Naive B cell (primary cell): Measurements from ENCODE around the gene JUNB. TPM values are rescaled to one million over a fixed set of nuclear protein-coding genes. Genes with fewer than 3 reads are reported as not detected.

ENCODE experiments used
- ATAC-seq, 2 donors: fragments of 150-1000 bp; cut with Tn5 transposase; 2 replicates each; pipeline ENCODE4 v1.10.0; 2021; ENCODE audit warnings: low read depth in 2 of 2, mild to moderate bottlenecking in 2 of 2, moderate library complexity in 2 of 2
- DNase-seq: peaks from one replicate; pipeline ENCODE4 v3.0.0; 2022
- H3K27ac Mint-ChIP-seq, 6 donors: one replicate each; pipeline ENCODE4 v1.8.0; 2020 to 2022; ENCODE audit warnings: mild to moderate bottlenecking in 6 of 6, mixed read lengths in 6 of 6, moderate library complexity in 5 of 6, inconsistent platforms in 2 of 6
- H3K27me3 Mint-ChIP-seq, 3 donors: one replicate each; pipeline ENCODE4 v1.8.0; 2021 to 2022; ENCODE audit warnings: mixed read lengths in 3 of 3, mild to moderate bottlenecking in 1 of 3
- H3K36me3 Mint-ChIP-seq, 2 donors: one replicate each; pipeline ENCODE4 v1.8.0; 2020 to 2022; ENCODE audit warnings: mixed read lengths in 2 of 2, inconsistent platforms in 1 of 2, mild to moderate bottlenecking in 1 of 2
- H3K4me1 Mint-ChIP-seq, 3 donors: one replicate each; pipeline ENCODE4 v1.8.0; 2020 to 2022; ENCODE audit warnings: mixed read lengths in 3 of 3, inconsistent platforms in 1 of 3, mild to moderate bottlenecking in 1 of 3, moderate library complexity in 1 of 3
- H3K4me3 Mint-ChIP-seq, 8 donors: one replicate each; pipeline ENCODE4 v1.8.0; 2020 to 2022; ENCODE audit warnings: mild to moderate bottlenecking in 8 of 8, mixed read lengths in 8 of 8, moderate library complexity in 8 of 8, inconsistent platforms in 2 of 8
- H3K9me3 Mint-ChIP-seq, 7 donors: one replicate each; pipeline ENCODE4 v1.8.0; 2020 to 2022; ENCODE audit warnings: mixed read lengths in 7 of 7, mild to moderate bottlenecking in 5 of 7, inconsistent platforms in 2 of 7, moderate library complexity in 1 of 7
- polyA plus RNA-seq, 6 donors: library from polyadenylated mRNA; unstranded; fragments of 300-500 nt; fragmentation: Illumina TruSeq; gene quantifications; one replicate each; pipeline ENCODE4 v1.2.3, GENCODE V29; 2021; ENCODE audit warnings: low read depth in 6 of 6

The JUNB gene
- polyA plus RNA-seq, 6 donors from 2014 or later, result 777 to 2,686 (median 1,649) TPM

DNA sequence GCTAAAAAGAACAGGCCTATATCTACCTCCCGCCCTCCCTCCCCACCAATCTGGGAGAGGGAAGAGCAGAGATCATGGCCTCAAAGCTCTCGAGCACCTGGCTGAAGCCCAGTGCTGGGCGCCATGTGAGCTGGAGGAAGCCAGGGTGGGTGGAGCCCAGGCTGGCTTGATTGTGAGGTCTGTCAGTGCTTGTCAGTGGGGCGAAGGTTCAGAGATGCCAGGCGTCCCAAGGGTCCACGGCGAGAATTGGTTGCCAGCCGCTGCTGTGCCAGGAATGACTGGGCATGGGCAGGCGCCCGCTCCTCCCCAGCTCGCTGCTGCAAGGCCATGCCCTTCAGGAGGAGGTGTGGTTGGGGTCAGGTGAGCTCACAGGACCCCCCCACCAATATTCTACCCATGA lies 28.2 kb upstream of the JUNB start:
- H3K27me3 Mint-ChIP-seq, result no peaks in the 10 kb centered on the region
- H3K4me1 Mint-ChIP-seq, result peaks cover 7 to 17% (median 12%) of the 10 kb centered on the region in 3 donors
- no peaks in the 10 kb centered on the region for H3K36me3 Mint-ChIP-seq
- DNase-seq, result no peak
- no peak overlapping the region for H3K27ac Mint-ChIP-seq
- H3K4me3 Mint-ChIP-seq, result no peak overlapping the region
- ATAC-seq, result no peak
- H3K9me3 Mint-ChIP-seq, result peaks cover 0 to 1% (median 0%) of the 10 kb centered on the region in 7 donors

GRCh38 chr19:12764698-12765097 lies 26.6 kb upstream of the JUNB start:
- Mint-ChIP-seq H3K9me3 (peaks cover 0 to 1% (median 0%) of the 10 kb centered on the region in 7 donors), H3K4me1 (peaks cover 3 to 17% (median 9%) of the 10 kb centered on the region in 3 donors), H3K27ac (peak overlapping the region in 1 of 6 donors; percentile 66), H3K4me3 (no peak overlapping the region), H3K36me3 (no peaks in the 10 kb centered on the region), H3K27me3 (no peaks in the 10 kb centered on the region)
- ATAC-seq, result no peak
- no peak for DNase-seq

DNA sequence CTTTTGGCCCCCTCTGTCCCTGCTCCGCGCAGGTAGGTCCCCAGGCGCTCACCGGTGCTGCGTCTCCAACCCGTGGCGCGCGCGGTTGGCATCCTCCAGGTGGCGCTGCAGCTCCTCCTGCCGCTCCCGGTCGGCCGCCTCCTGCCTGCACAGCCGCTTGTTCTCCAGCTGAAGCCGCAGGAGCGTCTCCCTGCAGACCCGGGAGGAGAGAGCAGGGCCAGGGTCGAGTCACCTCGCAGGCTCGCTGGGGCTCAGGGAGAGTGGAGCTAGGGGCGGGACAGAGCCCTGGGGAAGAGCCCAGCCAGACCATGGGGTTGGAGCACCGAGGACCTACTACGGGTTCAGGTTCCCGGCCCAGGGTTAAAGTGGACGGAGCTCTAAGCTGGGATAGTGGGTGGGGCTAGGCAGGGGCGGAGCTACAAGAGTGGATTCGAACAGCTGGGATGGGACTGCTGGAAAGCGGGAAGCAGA lies 25.2 kb upstream of the JUNB start:
- Mint-ChIP-seq H3K4me3 (peak overlapping the region in 4 of 8 donors; percentile 9 to 74 (median 29)), H3K9me3 (peaks cover 0 to 1% (median 0%) of the 10 kb centered on the region in 7 donors), H3K27me3 (no peaks in the 10 kb centered on the region), H3K36me3 (no peaks in the 10 kb centered on the region), H3K4me1 (peaks cover 0 to 12% (median 11%) of the 10 kb centered on the region in 3 donors), H3K27ac (peak overlapping the region in 1 of 6 donors; percentile 33)
- DNase-seq, result peak; percentile 78
- peak; percentile 82 to 93 for ATAC-seq

- H3K4me1 Mint-ChIP-seq, result peaks cover 0 to 12% (median 11%) of the 10 kb centered on the region in 3 donors
- H3K27ac Mint-ChIP-seq, result no peak overlapping the region
- no peaks in the 10 kb centered on the region for H3K27me3 Mint-ChIP-seq
- DNase-seq (no peak), ATAC-seq (no peak)
- no peaks in the 10 kb centered on the region for H3K36me3 Mint-ChIP-seq
- H3K9me3 Mint-ChIP-seq, result peaks cover 0 to 1% (median 0%) of the 10 kb centered on the region in 7 donors
- H3K4me3 Mint-ChIP-seq, result peak overlapping the region in 1 of 8 donors; percentile 21
Observed at GRCh38 chr19:12767150-12767549, 24.1 kb upstream of the JUNB start.

- H3K4me1 Mint-ChIP-seq, result peaks cover 0 to 12% (median 11%) of the 10 kb centered on the region in 3 donors
- no peaks in the 10 kb centered on the region for H3K36me3 Mint-ChIP-seq
- DNase-seq, result no peak
- H3K27ac Mint-ChIP-seq, result no peak overlapping the region
- no peak for ATAC-seq
- peak overlapping the region in 1 of 8 donors; percentile 25 for H3K4me3 Mint-ChIP-seq
- H3K9me3 Mint-ChIP-seq, result peaks cover 0 to 1% (median 0%) of the 10 kb centered on the region in 7 donors
- no peaks in the 10 kb centered on the region for H3K27me3 Mint-ChIP-seq
Observed at GRCh38 chr19:12767666-12768065, 23.6 kb upstream of the JUNB start.

GRCh38 chr19:12769689-12770088 lies 21.6 kb upstream of the JUNB start:
- no peak for DNase-seq
- Mint-ChIP-seq H3K4me3 (peak overlapping the region in 3 of 8 donors; percentile 33 to 42 (median 38)), H3K36me3 (no peaks in the 10 kb centered on the region), H3K4me1 (peaks cover 12 to 22% (median 17%) of the 10 kb centered on the region in 3 donors), H3K27me3 (no peaks in the 10 kb centered on the region), H3K27ac (peak overlapping the region in 1 of 6 donors; percentile 42), H3K9me3 (peaks cover 0 to 1% (median 0%) of the 10 kb centered on the region in 7 donors)
- peak; percentile 45 to 74 for ATAC-seq

GRCh38 chr19:12770922-12771321 lies 20.4 kb upstream of the JUNB start:
- DNase-seq (no peak), ATAC-seq (no peak)
- H3K9me3 Mint-ChIP-seq, result no peaks in the 10 kb centered on the region
- no peak overlapping the region for H3K4me3 Mint-ChIP-seq
- no peak overlapping the region for H3K27ac Mint-ChIP-seq
- peaks cover 15 to 17% (median 16%) of the 10 kb centered on the region in 3 donors for H3K4me1 Mint-ChIP-seq
- H3K27me3 Mint-ChIP-seq, result no peaks in the 10 kb centered on the region
- H3K36me3 Mint-ChIP-seq, result no peaks in the 10 kb centered on the region

- Mint-ChIP-seq H3K36me3 (no peaks in the 10 kb centered on the region), H3K4me1 (peaks cover 13 to 19% (median 13%) of the 10 kb centered on the region in 3 donors), H3K27me3 (no peaks in the 10 kb centered on the region), H3K4me3 (peak overlapping the region in 1 of 8 donors; percentile 71), H3K9me3 (no peaks in the 10 kb centered on the region), H3K27ac (no peak overlapping the region)
- ATAC-seq, result no peak
- no peak for DNase-seq
Observed at GRCh38 chr19:12772323-12772722, 19.0 kb upstream of the JUNB start.

- no peaks in the 10 kb centered on the region for H3K27me3 Mint-ChIP-seq
- no peak for DNase-seq
Observed at GRCh38 chr19:12773571-12773970, 17.7 kb upstream of the JUNB start.

DNA sequence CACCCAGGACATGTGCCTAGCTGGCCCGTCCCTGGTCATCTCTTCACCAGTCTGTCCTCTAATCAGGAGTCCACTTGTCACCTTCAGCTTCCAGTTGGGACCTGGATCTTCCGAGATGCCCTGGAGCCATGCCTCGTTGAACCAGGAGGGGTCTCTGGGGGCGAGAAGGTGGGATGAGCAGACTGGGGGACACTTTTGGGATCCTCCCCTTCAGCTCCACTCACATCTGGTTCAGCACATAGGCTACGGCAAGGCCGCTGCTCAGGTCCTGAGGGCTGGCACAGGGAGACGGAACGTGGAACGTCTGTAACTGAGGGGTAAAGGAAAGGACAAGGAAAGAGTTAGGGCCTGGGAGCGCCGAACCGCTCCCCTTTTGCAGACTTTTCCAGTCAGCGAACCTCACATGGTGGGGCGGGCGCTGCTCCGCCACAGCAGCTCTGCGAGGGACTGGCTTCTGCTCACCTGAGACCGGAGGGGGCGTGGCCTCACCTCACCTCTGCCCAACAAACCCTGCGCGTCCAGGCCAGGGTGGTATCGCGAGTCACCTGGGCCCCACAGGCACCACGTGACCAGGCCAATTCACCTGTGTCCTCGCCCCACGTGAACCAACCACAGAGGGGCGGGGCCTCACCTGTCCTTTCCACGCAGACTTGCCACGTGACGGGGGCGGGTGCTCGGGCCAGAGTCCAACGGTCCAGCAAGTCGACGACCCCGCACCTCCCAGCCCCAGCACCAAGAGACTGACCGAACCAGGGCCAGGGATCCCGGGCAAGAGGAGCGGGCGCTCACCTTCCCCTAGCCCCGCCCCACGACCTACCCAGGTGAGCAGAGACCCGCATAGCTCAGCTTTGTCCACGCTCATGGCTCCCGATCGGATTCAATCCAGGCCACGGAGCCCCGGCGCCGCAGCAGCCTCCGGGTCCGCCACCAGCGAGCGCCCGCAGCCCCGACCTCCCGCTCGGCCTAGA lies 16.4 kb upstream of the JUNB start, which contains the start of gene HOOK2:
TSS of gene HOOK2 (minus strand) at position 965 of the 968 bp plus-strand sequence. CDS start at position 862, 103 bp downstream.
- Mint-ChIP-seq H3K27ac (peak within 1 kb of the TSS; percentile 85 to 92 (median 86)), H3K4me3 (peak within 1 kb of the TSS; percentile 71 to 91 (median 83)), H3K27me3 (no peaks in the 10 kb centered on the region), H3K4me1 (peaks cover 22 to 42% (median 33%) of the 10 kb centered on the region in 3 donors), H3K9me3 (no peaks in the 10 kb centered on the region), H3K36me3 (no peaks in the 10 kb centered on the region)
- ATAC-seq (no peak), DNase-seq (no peak)

More at GRCh38 chr19:12773571-12773970, 17.7 kb upstream of the JUNB start:
- no peak for ATAC-seq
- Mint-ChIP-seq H3K27ac (peak overlapping the region in 1 of 6 donors; percentile 85), H3K4me3 (peak overlapping the region; percentile 0 to 84 (median 60)), H3K4me1 (peaks cover 16 to 29% (median 23%) of the 10 kb centered on the region in 3 donors), H3K36me3 (no peaks in the 10 kb centered on the region), H3K9me3 (no peaks in the 10 kb centered on the region)

DNA sequence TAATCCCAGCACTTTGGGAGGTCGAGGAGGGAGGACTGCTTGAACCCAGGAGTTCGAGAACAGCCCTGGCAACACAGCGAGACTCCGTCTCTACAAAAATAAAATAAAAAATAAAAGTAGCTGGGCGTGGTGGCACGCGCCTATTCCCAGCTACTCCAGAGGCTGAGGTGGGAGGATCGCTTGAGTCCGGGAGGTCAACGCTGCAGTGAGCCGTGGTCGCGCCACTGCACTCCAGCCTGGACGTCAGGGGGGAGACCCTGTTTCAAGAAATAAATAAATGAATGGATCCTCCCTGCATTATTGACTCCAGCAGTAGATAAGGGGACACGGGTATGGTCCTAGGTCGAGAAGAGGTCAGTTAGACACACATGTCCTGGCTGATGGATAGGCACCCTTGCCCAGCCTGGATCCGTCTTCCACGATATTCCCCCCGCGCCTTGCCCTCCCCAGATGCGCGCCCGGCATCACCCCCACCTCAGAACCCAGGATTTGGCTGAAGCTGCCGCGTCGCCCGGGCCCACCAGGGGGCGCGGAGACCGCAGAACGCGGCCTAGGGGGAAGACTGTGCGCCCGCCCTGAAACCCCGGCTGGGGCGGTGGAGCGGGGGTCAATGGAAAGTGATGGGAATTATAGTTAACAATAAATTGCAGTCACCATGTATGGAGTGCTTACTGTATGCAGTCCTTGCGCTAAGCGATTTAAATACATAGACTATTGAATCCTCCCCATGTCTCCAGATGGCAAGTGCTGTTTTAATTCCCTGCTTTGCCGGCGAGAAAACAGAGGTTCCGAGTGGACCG lies 13.9 kb upstream of the JUNB start:
- DNase-seq, result peak; percentile 84
- H3K27me3 Mint-ChIP-seq, result no peaks in the 10 kb centered on the region
- H3K9me3 Mint-ChIP-seq, result no peaks in the 10 kb centered on the region
- peak overlapping the region; percentile 82 to 94 (median 88) for H3K4me3 Mint-ChIP-seq
- peak overlapping the region; percentile 96 to 99 (median 97) for H3K27ac Mint-ChIP-seq
- H3K36me3 Mint-ChIP-seq, result no peaks in the 10 kb centered on the region
- peaks cover 26 to 54% (median 42%) of the 10 kb centered on the region in 3 donors for H3K4me1 Mint-ChIP-seq
- peak; percentile 16 to 20 for ATAC-seq

DNA sequence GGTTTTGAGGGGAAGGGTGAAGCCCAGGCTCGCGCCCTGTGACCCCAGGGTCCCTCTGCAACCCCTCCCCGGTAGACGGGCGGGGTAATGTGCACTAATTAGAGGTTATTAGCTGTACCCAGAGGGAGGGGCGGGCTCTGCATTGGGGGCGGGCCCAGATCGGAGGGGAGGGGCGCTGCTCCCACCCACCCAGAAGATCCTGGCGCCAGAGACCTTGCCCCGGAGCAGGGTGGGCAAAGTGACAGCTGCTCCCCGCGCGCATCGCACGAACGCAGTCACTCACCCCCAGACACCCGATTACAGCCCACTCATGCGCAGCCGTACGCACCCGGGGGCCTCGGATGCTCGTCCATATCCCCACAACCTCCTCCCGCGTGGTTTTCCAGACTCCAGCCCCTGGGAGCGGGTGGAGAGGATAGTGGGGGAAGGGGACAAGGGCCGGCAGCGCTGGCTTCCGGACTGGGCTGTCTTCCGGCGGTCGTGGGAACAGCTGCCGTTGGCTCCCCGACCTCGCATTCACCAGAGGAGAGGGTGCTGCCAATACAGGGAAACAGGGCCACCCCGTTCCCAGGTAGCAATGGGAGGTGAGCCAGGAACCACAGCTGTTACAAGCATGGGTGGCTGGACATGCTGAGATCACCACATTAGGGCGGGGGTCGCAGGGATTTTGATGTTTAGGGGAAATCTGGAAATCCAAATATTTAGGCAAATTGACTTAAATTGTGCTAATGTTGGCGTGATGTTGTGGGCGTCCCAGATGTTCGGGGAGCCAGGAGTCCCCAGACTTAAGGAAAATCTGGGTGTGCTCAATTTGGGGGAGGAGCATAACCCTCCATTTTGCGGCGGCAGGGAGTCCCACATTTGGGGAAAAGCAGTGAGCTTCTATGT lies 13.0 kb upstream of the JUNB start:
- Mint-ChIP-seq H3K27me3 (no peaks in the 10 kb centered on the region), H3K27ac (peak overlapping the region; percentile 96 to 99 (median 97)), H3K4me3 (peak overlapping the region; percentile 82 to 94 (median 88)), H3K36me3 (no peaks in the 10 kb centered on the region), H3K9me3 (no peaks in the 10 kb centered on the region), H3K4me1 (peaks cover 26 to 53% (median 42%) of the 10 kb centered on the region in 3 donors)
- peak; percentile 71 for DNase-seq
- peak; percentile 6 to 9 for ATAC-seq
